DOHH2 (cell line): ENCODE results near the gene BACE2.

Experiments used
- CTCF ChIP-seq: fragments of 200-600 bp; sonication (generic); IDR thresholded peaks from one replicate; pipeline ENCODE4 v1.5.1; 2014; ENCODE audit warnings: antibody characterized with exemption, mild to moderate bottlenecking, low read depth, low read length; ENCODE audit not compliant: poor library complexity, severe bottlenecking
- EZH2phosphoT487 ChIP-seq: fragments of 200-600 bp; sonication (generic); IDR thresholded peaks from 2 replicates; pipeline ENCODE4 v1.6.1; 2017; ENCODE audit warnings: borderline replicate concordance, mild to moderate bottlenecking, antibody characterized with exemption, low read length, moderate library complexity, mixed read lengths

GRCh38 chr21:41199588-41199987 is 31.6 kb downstream of the BACE2 start:
- TF ChIP-seq CTCF = no peak
- TF ChIP-seq EZH2phosphoT487 = no peak
